ENCODE measurements around the gene ERC2.

- TF ChIP-seq CTCF (IDR thresholded peaks at IDR 0.05) (no peak), POLR2AphosphoS5 (IDR thresholded peaks at IDR 0.05) (no peak), EP300 (IDR thresholded peaks at IDR 0.05) (no peak), POLR2A (IDR thresholded peaks at IDR 0.05) (no peak)
Measured at GRCh38 chr3:55476515-55476914, 991.8 kb downstream of the ERC2 start.
